Loucy (cell line): ENCODE data around the gene TLR1.

Source experiments
- EZH2phosphoT487 ChIP-seq: fragments of 200-600 bp; IDR thresholded peaks from 2 replicates; pipeline ENCODE4 v1.6.1; 2018; ENCODE audit warnings: antibody characterized with exemption, mild to moderate bottlenecking, moderate library complexity, borderline replicate concordance
- TF ChIP-seq, protein P1 (sequence below): fragments of 200-600 bp; sonication (generic); conservative IDR thresholded peaks from 2 replicates; pipeline ENCODE4 v1.5.1; 2014; ENCODE audit warnings: mild to moderate bottlenecking, antibody characterized with exemption, low read length

DNA sequence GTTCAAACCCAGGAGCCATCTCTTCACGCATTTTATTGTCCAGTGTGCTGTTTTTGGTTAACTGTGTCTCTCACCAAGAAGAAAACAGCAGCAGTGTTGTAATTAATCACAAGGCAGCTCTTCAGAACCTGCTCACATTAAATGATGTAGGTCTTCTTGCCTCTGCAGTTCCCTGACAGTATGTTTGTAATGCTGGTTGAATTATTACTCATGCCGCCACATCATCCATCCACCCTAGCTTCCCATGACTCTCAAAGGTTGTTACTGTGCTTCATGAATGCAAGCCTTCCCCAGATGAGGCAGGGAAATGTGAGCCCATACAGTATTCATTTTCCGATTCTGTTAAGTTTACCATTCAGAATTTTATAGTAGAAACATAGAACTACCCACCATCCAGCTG lies 39.2 kb downstream of the TLR1 start:
- TF ChIP-seq, protein P1, sequence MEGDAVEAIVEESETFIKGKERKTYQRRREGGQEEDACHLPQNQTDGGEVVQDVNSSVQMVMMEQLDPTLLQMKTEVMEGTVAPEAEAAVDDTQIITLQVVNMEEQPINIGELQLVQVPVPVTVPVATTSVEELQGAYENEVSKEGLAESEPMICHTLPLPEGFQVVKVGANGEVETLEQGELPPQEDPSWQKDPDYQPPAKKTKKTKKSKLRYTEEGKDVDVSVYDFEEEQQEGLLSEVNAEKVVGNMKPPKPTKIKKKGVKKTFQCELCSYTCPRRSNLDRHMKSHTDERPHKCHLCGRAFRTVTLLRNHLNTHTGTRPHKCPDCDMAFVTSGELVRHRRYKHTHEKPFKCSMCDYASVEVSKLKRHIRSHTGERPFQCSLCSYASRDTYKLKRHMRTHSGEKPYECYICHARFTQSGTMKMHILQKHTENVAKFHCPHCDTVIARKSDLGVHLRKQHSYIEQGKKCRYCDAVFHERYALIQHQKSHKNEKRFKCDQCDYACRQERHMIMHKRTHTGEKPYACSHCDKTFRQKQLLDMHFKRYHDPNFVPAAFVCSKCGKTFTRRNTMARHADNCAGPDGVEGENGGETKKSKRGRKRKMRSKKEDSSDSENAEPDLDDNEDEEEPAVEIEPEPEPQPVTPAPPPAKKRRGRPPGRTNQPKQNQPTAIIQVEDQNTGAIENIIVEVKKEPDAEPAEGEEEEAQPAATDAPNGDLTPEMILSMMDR = no peak
- no peak for TF ChIP-seq EZH2phosphoT487
